Smooth muscle cell (in vitro differentiated cells): ENCODE measurements around the gene HOMEZ. TPM values are rescaled to one million over a fixed set of nuclear protein-coding genes. Genes with fewer than 3 reads are reported as not detected.
A peak's percentile ranks its signal among the peaks of the same experiment; 100 is the strongest.

Experiments
- DNase-seq: peaks from one replicate; lab custom pipeline; 2025; ENCODE audit not compliant: unreplicated experiment; lab: John Stamatoyannopoulos, UW
- H2AFZ ChIP-seq: fragments of 200-600 bp; sonication (generic); 2 replicates; pipeline ENCODE4 v1.6.0; 2016; ENCODE audit warnings: antibody characterized with exemption, low read depth, mild to moderate bottlenecking
- H3F3A ChIP-seq: fragments of 200-600 bp; sonication (generic); 2 replicates; pipeline ENCODE4 v1.6.0; 2017; ENCODE audit warnings: antibody characterized with exemption, low read depth
- H3K27ac ChIP-seq: fragments of 200-600 bp; sonication (generic); 2 replicates; pipeline ENCODE4 v1.5.1; 2016; ENCODE audit warnings: low read depth, mild to moderate bottlenecking
- H3K27me3 ChIP-seq: fragments of 200-600 bp; sonication (generic); 2 replicates; pipeline ENCODE4 v1.6.1; 2016; ENCODE audit warnings: low read depth, mild to moderate bottlenecking
- H3K36me3 ChIP-seq: fragments of 200-600 bp; sonication (generic); 2 replicates; pipeline ENCODE4 v1.5.1; 2016; ENCODE audit warnings: low read depth
- H3K4me1 ChIP-seq: fragments of 200-600 bp; sonication (generic); 2 replicates; pipeline ENCODE4 v1.5.1; 2016; ENCODE audit warnings: low read depth
- H3K4me2 ChIP-seq: fragments of 200-600 bp; sonication (generic); 2 replicates; pipeline ENCODE4 v1.6.0; 2016; ENCODE audit warnings: mild to moderate bottlenecking
- H3K4me3 ChIP-seq: fragments of 200-600 bp; sonication (generic); 2 replicates; pipeline ENCODE4 v1.5.1; 2016; ENCODE audit warnings: mild to moderate bottlenecking
- H3K79me2 ChIP-seq: fragments of 200-600 bp; sonication (generic); 2 replicates; pipeline ENCODE4 v1.6.0; 2016; ENCODE audit warnings: low read depth, mild to moderate bottlenecking
- H3K9ac ChIP-seq: fragments of 200-600 bp; sonication (generic); 2 replicates; pipeline ENCODE4 v1.6.0; 2016; ENCODE audit warnings: low read depth
- H3K9me3 ChIP-seq: fragments of 200-600 bp; sonication (generic); replicated peaks from 2 replicates; pipeline ENCODE4 v1.5.1; 2016; ENCODE audit warnings: low read depth
- H4K20me1 ChIP-seq: fragments of 200-600 bp; sonication (generic); 2 replicates; pipeline ENCODE4 v1.6.0; 2016; ENCODE audit warnings: low read depth
- CTCF ChIP-seq: fragments of 200-600 bp; sonication (generic); IDR thresholded peaks from 2 replicates; pipeline ENCODE4 v1.5.1; 2017; ENCODE audit warnings: borderline replicate concordance, mild to moderate bottlenecking, antibody characterized with exemption; ENCODE audit not compliant: insufficient read depth, poor library complexity, severe bottlenecking
- WGBS: methylation state at CpG from one replicate; pipeline ENCODE4 v1.1.7; 2016; ENCODE audit warnings: low lambda C conversion rate; 5-methylcytosine and 5-hydroxymethylcytosine counted together
- polyA plus RNA-seq: library from polyadenylated mRNA; unstranded; fragments of >200 nt; fragmentation: Nextera tagmentation; extraction: Ambion mirVana; gene quantifications from 2 replicates; pipeline ENCODE4 v1.2.1, GENCODE V29; 2016
- total RNA-seq: library from RNA; depleted of rRNA; stranded (reverse); fragments of >200 nt; gene quantifications from 2 replicates; pipeline ENCODE4 v1.2.3, GENCODE V29; 2014

The HOMEZ gene
- total and polyA plus RNA-seq, 2 experiments from 2014 or later: 4.9 to 5.4 TPM

DNA sequence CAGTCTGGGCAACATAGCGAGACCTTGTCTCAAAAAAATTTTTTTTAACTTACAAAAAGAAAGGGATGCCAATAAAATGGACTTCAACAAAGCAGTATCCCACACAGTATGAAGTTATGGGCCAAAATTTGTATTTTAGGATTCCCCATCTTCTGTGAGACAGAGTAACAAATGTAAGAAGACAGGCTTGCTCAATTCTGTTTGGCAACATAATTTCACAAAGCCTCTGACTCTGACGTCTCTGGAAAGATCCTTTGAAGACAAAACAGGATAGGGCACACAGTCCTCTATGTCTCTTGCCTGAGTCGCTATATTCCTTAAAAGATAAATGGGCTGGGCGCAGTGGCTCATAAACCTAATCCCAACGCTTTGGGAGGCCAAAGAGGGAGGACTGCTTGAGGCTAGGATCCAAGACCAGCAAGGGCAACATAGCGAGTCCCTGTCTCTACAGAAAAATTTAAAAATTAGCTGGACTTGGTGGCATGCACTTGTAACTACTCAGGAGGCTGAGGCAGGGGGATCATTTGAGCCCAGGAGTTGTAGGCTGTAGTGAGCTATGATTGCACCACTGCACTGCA, 1.1 kb upstream of the HOMEZ start:
- no peaks in the 10 kb centered on the region for H3K36me3 ChIP-seq
- H3K27ac ChIP-seq: peak overlapping the region; percentile 69
- H4K20me1 ChIP-seq: no peaks in the 10 kb centered on the region
- DNase-seq: no peak
- H3K4me1 ChIP-seq: peaks cover 10% of the 10 kb centered on the region
- WGBS: 58% methylated on average over 6 of the region's 6 CpGs
- H3K4me2 ChIP-seq: peak overlapping the region; percentile 87
- TF ChIP-seq CTCF: no peak
- H3K9me3 ChIP-seq: no peaks in the 10 kb centered on the region
- H3K4me3 ChIP-seq: peak overlapping the region; percentile 72
- H3F3A ChIP-seq: no peaks in the 10 kb centered on the region
- no peaks in the 10 kb centered on the region for H3K27me3 ChIP-seq
- H3K9ac ChIP-seq: peak overlapping the region; percentile 44
- H3K79me2 ChIP-seq: peaks cover 16% of the 10 kb centered on the region
- peak overlapping the region; percentile 83 for H2AFZ ChIP-seq

GRCh38 chr14:23285530-23286019, 357 bp downstream of the HOMEZ start:
- Histone ChIP-seq H3K4me2 (peak overlapping the region; percentile 87), H3F3A (no peaks in the 10 kb centered on the region), H2AFZ (peak overlapping the region; percentile 83), H3K27ac (no peak overlapping the region), H3K9ac (peak overlapping the region; percentile 76), H3K9me3 (no peaks in the 10 kb centered on the region), H3K27me3 (no peaks in the 10 kb centered on the region), H3K36me3 (no peaks in the 10 kb centered on the region), H3K4me3 (peak overlapping the region; percentile 72), H3K79me2 (peaks cover 16% of the 10 kb centered on the region), H3K4me1 (peaks cover 10% of the 10 kb centered on the region), H4K20me1 (peaks cover 3% of the 10 kb centered on the region)
- DNase-seq: no peak
- 3% methylated on average over 15 of the region's 22 CpGs for WGBS
- TF ChIP-seq CTCF: no peak

- Histone ChIP-seq H3K36me3 (no peaks in the 10 kb centered on the region), H2AFZ (peak overlapping the region; percentile 83), H3K4me2 (peak overlapping the region; percentile 87), H4K20me1 (peaks cover 8% of the 10 kb centered on the region), H3F3A (no peaks in the 10 kb centered on the region), H3K9ac (peak overlapping the region; percentile 76), H3K27me3 (no peaks in the 10 kb centered on the region), H3K4me3 (peak overlapping the region; percentile 72), H3K9me3 (no peaks in the 10 kb centered on the region), H3K4me1 (peaks cover 16% of the 10 kb centered on the region), H3K79me2 (peaks cover 21% of the 10 kb centered on the region), H3K27ac (no peak overlapping the region)
- 42% methylated on average over 9 of the region's 9 CpGs for WGBS
- no peak for DNase-seq
- TF ChIP-seq CTCF: no peak
Measured at GRCh38 chr14:23284654-23285529, 1.0 kb downstream of the HOMEZ start.
